ENCODE data around the gene KCTD20.

KCTD20 gene

DNA sequence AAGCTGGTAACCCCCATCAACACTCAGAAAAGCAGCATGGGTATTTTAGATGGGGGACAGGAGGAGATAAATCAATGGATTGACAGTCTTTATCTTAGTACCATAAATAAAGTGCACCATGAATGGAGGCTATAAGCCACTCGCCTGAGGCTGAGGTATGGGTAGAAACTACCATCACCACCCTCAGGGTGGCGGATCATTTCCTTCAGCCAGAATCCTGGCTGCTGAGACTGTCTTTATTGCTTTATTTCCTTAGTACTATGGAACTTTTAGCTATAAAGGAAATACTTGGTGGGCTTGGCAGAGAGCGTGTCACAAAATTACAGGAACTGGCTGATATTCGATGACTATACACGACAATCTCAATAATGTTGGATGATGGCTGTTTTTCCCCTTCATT is 52.3 kb downstream of the KCTD20 start:
- Histone ChIP-seq H3K4me2 (ENCODE audit: low read depth, low read length) (no peak overlapping the region), H3K27me3 (replicated peaks; ENCODE audit: insufficient read depth, low read length) (no peaks in the 10 kb centered on the region), H3K4me3 (ENCODE audit: low read length) (no peak overlapping the region), H3F3A (ENCODE audit: insufficient read depth, low read length) (no peaks in the 10 kb centered on the region), H2AFZ (ENCODE audit: low read length) (no peak overlapping the region), H4K20me1 (ENCODE audit: insufficient read depth, low read length) (no peaks in the 10 kb centered on the region), H3K36me3 (replicated peaks; ENCODE audit: insufficient read depth, low read length) (no peaks in the 10 kb centered on the region; the same call in 1 of the 2 replicates), H3K4me1 (ENCODE audit: low read length) (no peaks in the 10 kb centered on the region), H3K9me3 (replicated peaks; ENCODE audit: insufficient read depth, low read length) (no peaks in the 10 kb centered on the region), H3K79me2 (ENCODE audit: low read length) (no peaks in the 10 kb centered on the region), H3K27ac (ENCODE audit: low read length) (no peak overlapping the region), H3K9me2 (replicated peaks; ENCODE audit: insufficient read depth, low read length) (no peaks in the 10 kb centered on the region), H3K9ac (ENCODE audit: low read length) (no peak overlapping the region)
- no peak for DNase-seq
- TF ChIP-seq CTCF (IDR thresholded peaks at IDR 0.05; ENCODE audit: low read length) (no peak), EZH2phosphoT487 (IDR thresholded peaks at IDR 0.05; ENCODE audit: low read length) (no peak), EZH2 (optimal IDR thresholded peaks at IDR 0.05; ENCODE audit: low read depth, low read length) (no peak)

GRCh38 chr6:36499918-36500317 is 57.1 kb downstream of the KCTD20 start:
- no peak overlapping the region for H3K4me2 ChIP-seq (ENCODE audit: low read depth, low read length)
- no peaks in the 10 kb centered on the region for H3K79me2 ChIP-seq (ENCODE audit: low read length)
- no peak overlapping the region for H3K9ac ChIP-seq (ENCODE audit: low read length)
- no peaks in the 10 kb centered on the region for H3K27me3 ChIP-seq (replicated peaks; ENCODE audit: insufficient read depth, low read length)
- H3K4me1 ChIP-seq (ENCODE audit: low read length): no peaks in the 10 kb centered on the region
- no peaks in the 10 kb centered on the region for H3F3A ChIP-seq (ENCODE audit: insufficient read depth, low read length)
- no peak overlapping the region for H3K27ac ChIP-seq (ENCODE audit: low read length)
- H2AFZ ChIP-seq (ENCODE audit: low read length): no peak overlapping the region
- no peaks in the 10 kb centered on the region for H3K9me3 ChIP-seq (replicated peaks; ENCODE audit: insufficient read depth, low read length)
- TF ChIP-seq CTCF (IDR thresholded peaks at IDR 0.05; ENCODE audit: low read length) (no peak), EZH2 (optimal IDR thresholded peaks at IDR 0.05; ENCODE audit: low read depth, low read length) (no peak), EZH2phosphoT487 (IDR thresholded peaks at IDR 0.05; ENCODE audit: low read length) (no peak)
- no peaks in the 10 kb centered on the region; the same call in 1 of the 2 replicates for H3K36me3 ChIP-seq (replicated peaks; ENCODE audit: insufficient read depth, low read length)
- H3K4me3 ChIP-seq (ENCODE audit: low read length): no peak overlapping the region
- no peaks in the 10 kb centered on the region for H3K9me2 ChIP-seq (replicated peaks; ENCODE audit: insufficient read depth, low read length)
- H4K20me1 ChIP-seq (ENCODE audit: insufficient read depth, low read length): no peaks in the 10 kb centered on the region
- DNase-seq: no peak

- no peak for TF ChIP-seq EZH2phosphoT487 (IDR thresholded peaks at IDR 0.05; ENCODE audit: low read length)
- no peak for TF ChIP-seq CTCF (IDR thresholded peaks at IDR 0.05; ENCODE audit: low read length)
- no peak for TF ChIP-seq EZH2 (optimal IDR thresholded peaks at IDR 0.05; ENCODE audit: low read depth, low read length)
- no peak overlapping the region for H3K4me3 ChIP-seq (ENCODE audit: low read length)
- no peak overlapping the region for H3K9ac ChIP-seq (ENCODE audit: low read length)
- H3K36me3 ChIP-seq (replicated peaks; ENCODE audit: insufficient read depth, low read length): no peaks in the 10 kb centered on the region; the same call in 1 of the 2 replicates
- no peaks in the 10 kb centered on the region for H3K9me3 ChIP-seq (replicated peaks; ENCODE audit: insufficient read depth, low read length)
- no peak overlapping the region for H3K4me2 ChIP-seq (ENCODE audit: low read depth, low read length)
- H3F3A ChIP-seq (ENCODE audit: insufficient read depth, low read length): no peaks in the 10 kb centered on the region
- no peaks in the 10 kb centered on the region for H3K9me2 ChIP-seq (replicated peaks; ENCODE audit: insufficient read depth, low read length)
- 0 out of 2 replicates have a peak, but pooled peaks cover 5% of the 10 kb centered on the region for H3K4me1 ChIP-seq (ENCODE audit: low read length)
- no peaks in the 10 kb centered on the region for H3K27me3 ChIP-seq (replicated peaks; ENCODE audit: insufficient read depth, low read length)
- no peaks in the 10 kb centered on the region for H4K20me1 ChIP-seq (ENCODE audit: insufficient read depth, low read length)
- H2AFZ ChIP-seq (ENCODE audit: low read length): no peak overlapping the region
- H3K27ac ChIP-seq (ENCODE audit: low read length): no peak overlapping the region
- no peaks in the 10 kb centered on the region for H3K79me2 ChIP-seq (ENCODE audit: low read length)
- no peak for DNase-seq
Measured at GRCh38 chr6:36501686-36502085, 58.9 kb downstream of the KCTD20 start.

All from MM.1S (cell line).